ENCODE results near the gene APOBEC2.

Gene APOBEC2

GRCh38 chr6:41100871-41101287, 47.9 kb downstream of the APOBEC2 start:
- TF ChIP-seq, protein P1, sequence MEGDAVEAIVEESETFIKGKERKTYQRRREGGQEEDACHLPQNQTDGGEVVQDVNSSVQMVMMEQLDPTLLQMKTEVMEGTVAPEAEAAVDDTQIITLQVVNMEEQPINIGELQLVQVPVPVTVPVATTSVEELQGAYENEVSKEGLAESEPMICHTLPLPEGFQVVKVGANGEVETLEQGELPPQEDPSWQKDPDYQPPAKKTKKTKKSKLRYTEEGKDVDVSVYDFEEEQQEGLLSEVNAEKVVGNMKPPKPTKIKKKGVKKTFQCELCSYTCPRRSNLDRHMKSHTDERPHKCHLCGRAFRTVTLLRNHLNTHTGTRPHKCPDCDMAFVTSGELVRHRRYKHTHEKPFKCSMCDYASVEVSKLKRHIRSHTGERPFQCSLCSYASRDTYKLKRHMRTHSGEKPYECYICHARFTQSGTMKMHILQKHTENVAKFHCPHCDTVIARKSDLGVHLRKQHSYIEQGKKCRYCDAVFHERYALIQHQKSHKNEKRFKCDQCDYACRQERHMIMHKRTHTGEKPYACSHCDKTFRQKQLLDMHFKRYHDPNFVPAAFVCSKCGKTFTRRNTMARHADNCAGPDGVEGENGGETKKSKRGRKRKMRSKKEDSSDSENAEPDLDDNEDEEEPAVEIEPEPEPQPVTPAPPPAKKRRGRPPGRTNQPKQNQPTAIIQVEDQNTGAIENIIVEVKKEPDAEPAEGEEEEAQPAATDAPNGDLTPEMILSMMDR (IDR thresholded peaks at IDR 0.05): no peak

- TF ChIP-seq, protein P1 (IDR thresholded peaks at IDR 0.05): no peak
Observed at GRCh38 chr6:41103847-41104246, 50.8 kb downstream of the APOBEC2 start.

- TF ChIP-seq, protein P1 (IDR thresholded peaks at IDR 0.05): no peak
Observed at GRCh38 chr6:41111017-41111416, 58.0 kb downstream of the APOBEC2 start.

All from LNCAP (cell line).